Glutamatergic neuron (in vitro differentiated cells): ENCODE data around the gene MRGPRD. TPM values are rescaled to one million over a fixed set of nuclear protein-coding genes. Genes with fewer than 3 reads are reported as not detected.
A peak's percentile ranks its signal among the peaks of the same experiment; 100 is the strongest.

Experiments used
- DNase-seq: peaks from one replicate; pipeline ENCODE4 v3.0.0; 2022
- H3K27ac Mint-ChIP-seq: one replicate; pipeline ENCODE4 v1.8.0; 2020; ENCODE audit warnings: mild to moderate bottlenecking, mixed read lengths, inconsistent platforms; ENCODE audit not compliant: unreplicated experiment
- H3K27me3 Mint-ChIP-seq: one replicate; pipeline ENCODE4 v1.8.0; 2020; ENCODE audit warnings: mild to moderate bottlenecking, moderate library complexity, mixed read lengths, inconsistent platforms; ENCODE audit not compliant: unreplicated experiment
- H3K36me3 Mint-ChIP-seq: one replicate; pipeline ENCODE4 v1.8.0; 2020; ENCODE audit warnings: mild to moderate bottlenecking, mixed read lengths, inconsistent platforms; ENCODE audit not compliant: unreplicated experiment
- H3K4me1 Mint-ChIP-seq: one replicate; pipeline ENCODE4 v1.8.0; 2020; ENCODE audit warnings: mild to moderate bottlenecking, low read depth, mixed read lengths, inconsistent platforms; ENCODE audit not compliant: unreplicated experiment
- H3K4me3 Mint-ChIP-seq: one replicate; pipeline ENCODE4 v1.8.0; 2020; ENCODE audit warnings: mild to moderate bottlenecking, mixed read lengths, inconsistent platforms; ENCODE audit not compliant: unreplicated experiment
- H3K9me3 Mint-ChIP-seq: one replicate; pipeline ENCODE4 v1.8.0; 2020; ENCODE audit warnings: mild to moderate bottlenecking, moderate library complexity, mixed read lengths, inconsistent platforms; ENCODE audit not compliant: unreplicated experiment
- CTCF ChIP-seq: fragments of 200-600 bp; sonication (generic); IDR thresholded peaks from one replicate; pipeline ENCODE4 v1.5.0; 2021; ENCODE audit not compliant: partially characterized antibody, unreplicated experiment
- total RNA-seq: library from RNA; stranded (reverse); fragmentation: NEBNext Ultra II Directional; extraction: Animal tissue kit (Norgen Biotek cat#: 25700); gene quantifications from one replicate; pipeline ENCODE4 v1.2.1, GENCODE V29; 2021; ENCODE audit not compliant: unreplicated experiment

MRGPRD gene
- total RNA-seq, 1 donor from 2014 or later = not detected

- no peaks in the 10 kb centered on the region for H3K36me3 Mint-ChIP-seq
- TF ChIP-seq CTCF = no peak
- H3K27ac Mint-ChIP-seq = peak overlapping the region; percentile 79
- no peak overlapping the region for H3K4me3 Mint-ChIP-seq
- H3K27me3 Mint-ChIP-seq = peaks cover 3% of the 10 kb centered on the region
- no peak for DNase-seq
- H3K4me1 Mint-ChIP-seq = peaks cover 15% of the 10 kb centered on the region
- peaks cover 5% of the 10 kb centered on the region for H3K9me3 Mint-ChIP-seq
Observed at GRCh38 chr11:68997995-68998348, 17.2 kb upstream of the MRGPRD start.

- Mint-ChIP-seq H3K27me3 (peaks cover 6% of the 10 kb centered on the region), H3K36me3 (no peaks in the 10 kb centered on the region), H3K4me3 (no peak overlapping the region), H3K9me3 (peaks cover 5% of the 10 kb centered on the region), H3K27ac (peak overlapping the region; percentile 79), H3K4me1 (peaks cover 17% of the 10 kb centered on the region)
- TF ChIP-seq CTCF = no peak
- no peak for DNase-seq
Observed at GRCh38 chr11:68997124-68997994, 16.6 kb upstream of the MRGPRD start.

GRCh38 chr11:68996376-68997123, 15.8 kb upstream of the MRGPRD start:
- Mint-ChIP-seq H3K4me3 (no peak overlapping the region), H3K27me3 (peaks cover 6% of the 10 kb centered on the region), H3K27ac (no peak overlapping the region), H3K36me3 (no peaks in the 10 kb centered on the region), H3K4me1 (peaks cover 17% of the 10 kb centered on the region), H3K9me3 (peaks cover 5% of the 10 kb centered on the region)
- no peak for TF ChIP-seq CTCF
- DNase-seq = no peak

- H3K4me3 Mint-ChIP-seq = no peak overlapping the region
- peaks cover 6% of the 10 kb centered on the region for H3K27me3 Mint-ChIP-seq
- TF ChIP-seq CTCF = no peak
Observed at GRCh38 chr11:68994894-68995285, 14.1 kb upstream of the MRGPRD start.

More at GRCh38 chr11:68994894-68995285, 14.1 kb upstream of the MRGPRD start:
- Mint-ChIP-seq H3K36me3 (no peaks in the 10 kb centered on the region), H3K27ac (no peak overlapping the region), H3K9me3 (peaks cover 5% of the 10 kb centered on the region), H3K4me1 (peaks cover 16% of the 10 kb centered on the region)
- DNase-seq = no peak
